SU-DHL-6 (cell line): Measurements from ENCODE around the gene CPED1.

Experiments
- CTCF ChIP-seq: fragments of 200-600 bp; sonication (generic); IDR thresholded peaks from one replicate; pipeline ENCODE4 v1.5.1; 2017; ENCODE audit warnings: antibody characterized with exemption, mild to moderate bottlenecking, low read length, moderate library complexity; ENCODE audit not compliant: insufficient read depth, poor library complexity, severe bottlenecking
- EZH2phosphoT487 ChIP-seq: fragments of 200-600 bp; sonication (generic), shearing (Covaris generic); conservative IDR thresholded peaks from 2 replicates; pipeline ENCODE4 v1.6.1; 2018; ENCODE audit warnings: mild to moderate bottlenecking, antibody characterized with exemption, low read length, moderate library complexity, mixed read lengths

GRCh38 chr7:121339082-121339481 lies 350.6 kb downstream of the CPED1 start:
- TF ChIP-seq CTCF (no peak), EZH2phosphoT487 (no peak)
